IMR-90 (cell line): ENCODE data around the gene DUOX1. TPM values are rescaled to one million over a fixed set of nuclear protein-coding genes. Genes with fewer than 3 reads are reported as not detected.

ENCODE experiments used
- ATAC-seq: fragments of 200-7000 bp; cut with Tn5 transposase; 2 replicates; pipeline ENCODE4 v1.9.1; 2020; ENCODE audit warnings: low read depth, mild to moderate bottlenecking, moderate library complexity
- BruUV-seq: library from RNA; stranded (reverse); fragments of 400-500 nt; replicated peaks from 2 replicates; lab custom pipeline; 2021; lab: Mats Ljungman, UMichigan
- CTCF ChIA-PET: fragments of 300-600 bp; formaldehyde crosslinking; extraction: SDS; loops from one replicate; lab custom pipeline; 2021; ENCODE audit warnings: antibody characterized with exemption; lab: Yijun Ruan, JAX
- POLR2A ChIA-PET: fragments of 300-600 bp; sonication (Branson Sonifier 250); formaldehyde crosslinking; loops from one replicate; lab custom pipeline; 2022; ENCODE audit warnings: antibody characterized with exemption; ENCODE audit not compliant: unreplicated experiment; lab: Charles Lee
- DNase-seq: peaks from one replicate; pipeline ENCODE4 v3.0.0; 2013
- H2AFZ ChIP-seq: replicated peaks from 2 replicates; pipeline ENCODE3; 2013; ENCODE audit warnings: low read length, mild to moderate bottlenecking; ENCODE audit not compliant: poor library complexity
- H2AK5ac ChIP-seq: 2 replicates; pipeline ENCODE4 v1.6.1; 2013; ENCODE audit warnings: low read depth, low read length, inconsistent platforms
- H2AK9ac ChIP-seq: replicated peaks from 2 replicates; pipeline ENCODE3; 2013; ENCODE audit warnings: mild to moderate bottlenecking, low read depth, low read length, moderate library complexity; ENCODE audit not compliant: poor library complexity
- H2BK120ac ChIP-seq: 2 replicates; pipeline ENCODE4 v1.6.1; 2013; ENCODE audit warnings: low read depth, low read length, inconsistent platforms
- H2BK15ac ChIP-seq: 3 replicates; pipeline ENCODE4 v1.6.1; 2013; ENCODE audit warnings: low read depth, low read length, inconsistent platforms
- H2BK20ac ChIP-seq: 2 replicates; pipeline ENCODE4 v1.6.1; 2013; ENCODE audit warnings: low read depth, mild to moderate bottlenecking, inconsistent platforms, low read length, moderate library complexity
- H2BK5ac ChIP-seq: 2 replicates; pipeline ENCODE4 v1.6.1; 2013; ENCODE audit warnings: mild to moderate bottlenecking, low read depth, low read length, inconsistent platforms; ENCODE audit not compliant: poor library complexity, severe bottlenecking
- H3K14ac ChIP-seq: replicated peaks from 2 replicates; pipeline ENCODE4 v1.6.1; 2013; ENCODE audit warnings: low read depth, low read length, inconsistent platforms
- H3K18ac ChIP-seq: 2 replicates; pipeline ENCODE4 v1.6.1; 2013; ENCODE audit warnings: low read depth, low read length, control low read depth
- H3K23ac ChIP-seq: 2 replicates; pipeline ENCODE4 v1.6.1; 2013; ENCODE audit warnings: low read depth, low read length, inconsistent platforms
- H3K27ac ChIP-seq: 2 replicates; pipeline ENCODE4 v1.5.1; 2013; ENCODE audit warnings: mild to moderate bottlenecking, control low read depth, low read length; ENCODE audit not compliant: insufficient read depth
- H3K27me3 ChIP-seq: 2 replicates; pipeline ENCODE4 v1.6.1; 2013; ENCODE audit warnings: low read length; ENCODE audit not compliant: control insufficient read depth, insufficient read depth
- H3K36me3 ChIP-seq: 2 replicates; pipeline ENCODE4 v1.6.1; 2013; ENCODE audit warnings: low read length, mixed read lengths; ENCODE audit not compliant: control insufficient read depth, insufficient read depth
- H3K4ac ChIP-seq: 2 replicates; pipeline ENCODE4 v1.6.1; 2013; ENCODE audit warnings: low read depth, low read length, inconsistent platforms
- H3K4me1 ChIP-seq: 2 replicates; pipeline ENCODE4 v1.6.1; 2013; ENCODE audit warnings: low read length, mixed read lengths; ENCODE audit not compliant: control insufficient read depth, insufficient read depth
- H3K4me2 ChIP-seq: 2 replicates; pipeline ENCODE4 v1.6.1; 2013; ENCODE audit warnings: low read depth, mild to moderate bottlenecking, control low read depth, low read length, moderate library complexity
- H3K4me3 ChIP-seq: 2 replicates; pipeline ENCODE4 v1.5.1; 2013; ENCODE audit warnings: low read depth, mild to moderate bottlenecking, control low read depth, low read length, moderate library complexity; ENCODE audit not compliant: insufficient read depth
- H3K56ac ChIP-seq: 2 replicates; pipeline ENCODE4 v1.6.1; 2013; ENCODE audit warnings: low read length, inconsistent platforms; ENCODE audit not compliant: insufficient read depth; ENCODE audit errors: extremely low read depth
- H3K79me1 ChIP-seq, 2 experiments: 2 replicates each; pipeline ENCODE4 v1.6.1; 2013; ENCODE audit warnings: low read length in 2 of 2, inconsistent platforms in 1 of 2, low read depth in 1 of 2
- H3K9ac ChIP-seq: 2 replicates; pipeline ENCODE4 v1.6.1; 2013; ENCODE audit warnings: low read depth, low read length, control low read depth
- H3K9me1 ChIP-seq: 2 replicates; pipeline ENCODE4 v1.6.1; 2013; ENCODE audit warnings: low read length, inconsistent platforms; ENCODE audit not compliant: insufficient read depth
- H3K9me3 ChIP-seq: 2 replicates; pipeline ENCODE4 v1.6.1; 2013; ENCODE audit warnings: low read length; ENCODE audit not compliant: control insufficient read depth, insufficient read depth
- H4K20me1 ChIP-seq: 2 replicates; pipeline ENCODE4 v1.6.1; 2013; ENCODE audit warnings: low read length, inconsistent platforms; ENCODE audit not compliant: insufficient read depth
- H4K5ac ChIP-seq: 2 replicates; pipeline ENCODE4 v1.6.1; 2013; ENCODE audit warnings: mild to moderate bottlenecking, low read depth, low read length, control low read depth
- H4K8ac ChIP-seq, 2 experiments: 2 replicates each; pipeline ENCODE4 v1.6.1; 2013; ENCODE audit warnings: low read depth in 2 of 2, low read length in 2 of 2, control low read depth in 1 of 2, inconsistent platforms in 1 of 2
- H4K91ac ChIP-seq: 2 replicates; pipeline ENCODE4 v1.6.1; 2013; ENCODE audit warnings: low read depth, low read length, inconsistent platforms; ENCODE audit not compliant: insufficient read depth
- NFE2L2 ChIP-seq: fragments of 150-350 bp; IDR thresholded peaks from 2 replicates; pipeline ENCODE4 v1.6.1; 2016; ENCODE audit warnings: low read depth, mild to moderate bottlenecking, low read length
- whole genome bisulfite sequencing, 2 experiments: methylation state at CpG; one replicate each; pipeline versions ENCODE4 v1.1.5 to v1.1.7; 2013; ENCODE audit warnings: missing lambda C conversion rate in 2 of 2; ENCODE audit not compliant: insufficient read length in 1 of 2; ENCODE audit errors: extremely low coverage in 2 of 2; 5-methylcytosine and 5-hydroxymethylcytosine counted together
- dilution Hi-C: fragments of 300-500 bp; cut with HindIII; formaldehyde crosslinking; loops from one replicate; pipeline ENCODE4 v1.14.3; 2018; ENCODE audit warnings: low sequenced_read_pairs; ENCODE audit not compliant: unreplicated experiment
- in situ Hi-C: fragments of 300-500 bp; cut with MboI; formaldehyde crosslinking; loops from 3 replicates; pipeline ENCODE4 v1.14.3; 2019; ENCODE audit warnings: low sequenced_read_pairs, inconsistent platforms, mixed read lengths
- intact Hi-C: fragments of 100-400 bp; cut with micrococcal nuclease; formaldehyde crosslinking; loops from 2 replicates; pipeline ENCODE4 v1.10.0; 2022
- polyA plus RNA-seq, 3 experiments: library from polyadenylated mRNA; depleted of rRNA; stranded (reverse); fragments of >200 nt; gene quantifications; 2 replicates each; pipeline ENCODE4 v1.2.3, GENCODE V29; 2012; ENCODE audit warnings: low replicate concordance in 1 of 3
- total RNA-seq: library from RNA; depleted of rRNA; stranded (reverse); fragments of >200 nt; gene quantifications from 2 replicates; pipeline ENCODE4 v1.2.3, GENCODE V29; 2012

DUOX1 gene
- total and polyA plus RNA-seq, 2 of the 4 experiments (the other 2 are of a cell fraction), result not detected

GRCh38 chr15:45163508-45163856, 33.7 kb downstream of the DUOX1 start:
- H2AFZ ChIP-seq, result peak overlapping the region; percentile 86
- peak overlapping the region; percentile 57 for H2AK5ac ChIP-seq
- no peak overlapping the region for H3K9ac ChIP-seq
- H4K8ac ChIP-seq, result peak overlapping the region in 1 of 2 experiments; percentile 34; a peak in 1 of 4 replicates
- no peak overlapping the region for H3K23ac ChIP-seq
- peaks cover 8% of the 10 kb centered on the region for H3K4me1 ChIP-seq
- H4K91ac ChIP-seq, result peak overlapping the region; percentile 43; the same call in 1 of the 2 replicates
- H3K9me3 ChIP-seq, result no peaks in the 10 kb centered on the region
- ChIA-PET POLR2A (interaction anchor here (1.0 kb wide), 1 partner anchor 238 kb away, joined by 3 read pairs; a partner anchor contains a TSS), CTCF (interaction anchor here (0.6 to 3.2 kb wide), 12 partner anchors 34 to 267 kb away, joined by 3 to 27 read pairs (median 4); a partner anchor contains a TSS)
- H2BK5ac ChIP-seq, result no peak overlapping the region
- intact Hi-C loops (loop anchor here (1.0 kb wide), 3 partner anchors 37 to 294 kb away; no protein-coding TSS in a partner anchor), in situ Hi-C loops (loop anchor here (5.0 kb wide), 1 partner anchor 239 kb away; a partner anchor contains a TSS), dilution Hi-C loops (no loop called here)
- no peaks in the 10 kb centered on the region for H3K27me3 ChIP-seq
- no peaks in the 10 kb centered on the region for H4K20me1 ChIP-seq
- no peak overlapping the region for H3K4me2 ChIP-seq
- DNase-seq (no peak), ATAC-seq (no peak)
- no peak overlapping the region for H2BK120ac ChIP-seq
- H3K14ac ChIP-seq, result 0 out of 2 replicates have a peak overlapping the region, but pooled peaks have one; percentile 21
- H3K9me1 ChIP-seq, result peaks cover 6% of the 10 kb centered on the region
- no peak overlapping the region for H2AK9ac ChIP-seq
- 40% methylated on average over 1 of the region's 9 CpGs; no CpG with 5 or more reads in 1 of the 2 experiments for WGBS, 2 experiments
- H3K36me3 ChIP-seq, result no peaks in the 10 kb centered on the region
- H3K27ac ChIP-seq, result no peak overlapping the region
- H3K4me3 ChIP-seq, result no peak overlapping the region
- H2BK20ac ChIP-seq, result no peak overlapping the region
- H4K5ac ChIP-seq, result no peak overlapping the region
- no peak overlapping the region for H3K18ac ChIP-seq
- peak overlapping the region; percentile 58; the same call in 1 of the 2 replicates for H3K4ac ChIP-seq
- TF ChIP-seq NFE2L2, result no peak
- H2BK15ac ChIP-seq, result no peak overlapping the region
- BruUV-seq, result no TSS peak
- H3K56ac ChIP-seq, result no peak overlapping the region
- peaks cover 5 to 20% of the 10 kb centered on the region in 2 experiments for H3K79me1 ChIP-seq
